Activated effector memory CD4-positive, alpha-beta T cell treated with anti-CD3 and anti-CD28 coated beads, Interleukin-2, amount 50 U/mL, for 16 hours (primary cell): Measurements from ENCODE around the gene SPDYE18.
"Not testable (repeated sequence)": the region's sequence is repeated elsewhere in the genome, so short reads cannot be mapped to it uniquely, and the experiment has no call there.

ENCODE experiments used
- DNase-seq: peaks from one replicate; pipeline ENCODE4 v3.0.0-alpha.2; 2020

SPDYE18 gene, protein sequence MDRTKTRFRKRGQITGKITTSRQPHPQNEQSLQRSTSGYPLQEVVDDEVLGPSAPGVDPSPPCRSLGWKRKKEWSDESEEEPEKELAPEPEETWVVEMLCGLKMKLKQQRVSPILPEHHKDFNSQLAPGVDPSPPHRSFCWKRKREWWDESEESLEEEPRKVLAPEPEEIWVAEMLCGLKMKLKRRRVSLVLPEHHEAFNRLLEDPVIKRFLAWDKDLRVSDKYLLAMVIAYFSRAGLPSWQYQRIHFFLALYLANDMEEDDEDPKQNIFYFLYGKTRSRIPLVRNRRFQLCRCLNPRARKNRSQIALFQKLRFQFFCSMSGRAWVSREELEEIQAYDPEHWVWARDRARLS

DNA sequence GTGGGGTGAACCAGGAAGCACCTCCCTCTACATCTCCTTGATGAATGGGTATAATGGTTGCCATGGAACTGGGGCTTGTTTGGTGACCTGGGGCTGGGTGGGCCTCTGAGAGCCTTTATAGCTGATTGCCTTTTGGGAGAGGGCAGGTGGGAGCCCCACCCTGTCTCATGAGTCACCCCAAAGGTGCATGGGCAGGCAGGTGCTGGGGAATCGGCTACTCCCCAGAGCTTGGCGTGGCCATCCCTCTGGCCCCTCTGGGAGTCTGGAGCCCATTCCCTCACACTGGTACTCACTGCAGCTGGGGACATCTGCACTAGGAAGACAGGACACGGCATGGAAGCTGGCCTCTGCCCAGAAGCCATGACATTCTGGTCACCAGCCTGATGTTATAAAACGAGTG lies at the start of gene SPDYE18:
Gene SPDYE18 (minus strand): TSS at position 2 of the 400 bp plus-strand sequence. CDS start 2,046 bp downstream, outside the sequence.
- DNase-seq: not testable (repeated sequence)

DNA sequence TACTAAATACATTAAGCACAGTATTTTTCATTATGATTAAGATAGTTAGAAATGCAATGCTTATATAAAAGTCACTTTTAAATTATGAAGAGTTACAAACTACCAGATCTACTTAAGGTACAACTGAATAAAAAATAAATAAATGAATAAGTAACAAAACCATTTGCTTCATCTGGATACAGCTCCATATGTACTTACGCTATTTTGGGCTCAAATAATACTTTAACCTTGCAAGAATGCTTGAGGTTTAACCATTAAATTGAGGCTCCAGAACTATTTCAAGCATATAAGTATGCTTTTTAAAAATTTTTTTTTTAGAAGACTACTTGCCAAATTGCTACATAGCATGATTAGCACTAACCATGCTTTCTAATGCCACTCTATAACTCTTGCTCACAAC lies 46.0 kb upstream of the SPDYE18 start:
- DNase-seq: not testable (repeated sequence)

DNA sequence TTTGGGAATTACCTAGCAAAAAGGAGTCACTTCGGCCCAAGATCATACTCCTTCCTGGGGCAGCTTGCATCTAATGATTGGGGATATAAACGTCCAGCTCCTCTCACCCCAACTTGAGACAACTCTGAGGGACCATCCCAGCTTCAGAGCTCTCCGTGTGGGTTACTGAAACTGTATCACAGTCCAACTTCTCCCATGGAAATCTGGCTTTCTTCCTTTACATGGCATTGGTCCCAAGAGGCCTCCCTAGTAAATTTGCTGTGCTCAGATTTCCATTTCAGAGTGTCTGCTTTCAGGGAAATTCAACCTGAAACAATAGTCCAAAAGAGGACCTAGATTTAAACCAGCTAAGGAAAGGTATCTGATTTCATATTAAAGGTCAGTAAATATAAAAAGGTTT lies 45.3 kb upstream of the SPDYE18 start:
- DNase-seq: not testable (repeated sequence)

DNA sequence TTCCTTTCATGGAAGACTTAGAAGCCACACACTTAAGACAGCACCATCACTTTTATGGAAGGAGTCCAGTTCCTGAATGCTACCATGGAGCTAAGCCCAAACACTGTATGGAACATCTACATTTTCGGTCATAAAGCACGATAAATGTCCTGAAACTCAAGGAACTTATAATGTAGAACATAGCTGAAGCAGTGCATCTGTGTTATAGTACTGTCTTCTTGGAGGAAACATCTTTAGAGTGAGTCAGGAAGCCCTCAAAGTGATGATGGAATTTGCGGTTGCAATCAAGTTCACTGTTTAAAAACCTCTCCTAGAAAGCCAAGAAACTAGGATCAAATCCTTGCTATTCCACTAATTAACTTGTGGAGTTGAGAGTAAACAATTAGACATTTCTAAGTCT lies 43.5 kb upstream of the SPDYE18 start:
- DNase-seq: not testable (repeated sequence)

DNA sequence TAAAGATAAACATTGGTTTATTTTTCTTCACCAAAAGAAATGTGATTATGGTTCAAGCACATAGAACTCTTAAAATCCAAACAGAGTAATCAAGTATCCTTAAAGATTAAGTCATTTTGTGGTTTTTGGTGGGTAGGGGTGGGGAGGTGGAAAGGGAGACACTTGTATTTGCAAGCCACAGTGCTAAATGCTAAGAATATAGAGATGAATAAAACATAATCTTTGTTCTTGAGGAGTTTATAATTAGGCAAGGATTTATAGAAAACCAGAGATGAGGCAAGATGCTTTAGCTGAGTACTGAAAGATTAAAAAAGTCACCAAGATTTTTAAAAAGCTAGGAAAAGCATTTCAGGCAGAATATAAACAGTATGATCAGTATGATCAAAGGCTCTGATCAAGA lies 40.3 kb upstream of the SPDYE18 start:
- not testable (repeated sequence) for DNase-seq

DNA sequence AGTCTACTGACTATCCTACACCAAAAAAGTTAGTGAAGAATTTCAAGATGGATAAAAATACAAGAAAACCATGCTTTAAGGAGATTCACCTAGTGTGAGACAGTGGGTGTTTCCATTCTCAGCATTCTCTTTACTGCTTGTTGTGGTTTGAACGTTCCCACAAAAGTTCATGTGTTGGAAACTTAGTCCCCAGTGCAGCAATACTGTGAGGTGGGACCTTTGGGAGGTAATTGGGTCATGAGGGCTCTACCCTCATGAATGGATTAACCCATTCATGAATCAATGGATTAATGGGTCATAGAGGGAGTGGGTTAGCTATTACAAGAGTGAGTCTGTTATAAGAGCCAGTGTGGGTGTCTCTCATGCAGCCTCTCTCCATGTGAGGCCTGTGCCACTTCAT lies 38.8 kb upstream of the SPDYE18 start:
- not testable (repeated sequence) for DNase-seq

DNA sequence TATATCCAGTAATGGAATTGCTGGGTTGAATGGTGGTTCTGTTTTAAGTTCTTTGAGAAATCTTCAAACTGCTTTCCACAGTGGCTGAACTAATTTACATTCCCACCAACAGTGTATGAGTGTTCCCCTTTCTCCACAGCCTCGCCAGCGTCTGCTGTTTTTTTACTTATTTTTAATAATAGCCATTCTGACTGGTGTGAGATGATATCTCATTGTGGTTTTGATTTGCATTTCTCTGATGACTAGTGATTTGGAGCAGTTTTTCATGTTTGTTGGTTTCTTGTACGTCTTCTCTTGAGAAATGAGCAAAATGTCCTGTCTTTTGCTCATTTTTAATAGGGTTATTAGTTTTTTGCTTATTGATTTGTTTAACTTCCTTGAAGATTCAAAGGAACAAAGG lies 38.1 kb upstream of the SPDYE18 start:
- DNase-seq: not testable (repeated sequence)

DNA sequence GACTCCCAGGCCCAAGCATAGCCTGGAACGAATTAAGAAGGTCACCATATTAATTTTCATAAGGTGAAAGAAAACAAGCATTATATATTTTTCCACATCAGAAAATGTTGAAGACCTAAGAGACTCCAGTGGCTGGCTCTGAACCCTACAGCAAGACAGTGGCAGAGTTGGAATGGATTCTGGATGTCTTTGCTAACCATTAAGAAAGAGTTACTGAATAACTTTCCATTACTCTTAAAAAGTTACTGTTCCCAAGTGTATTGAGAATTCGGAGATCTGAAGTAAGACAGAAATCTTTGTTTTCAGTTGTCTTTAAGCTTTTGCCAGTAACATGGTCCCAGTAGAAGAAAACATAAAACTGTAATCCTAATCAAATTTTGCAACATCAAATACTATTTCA lies 29.9 kb upstream of the SPDYE18 start:
- not testable (repeated sequence) for DNase-seq

DNA sequence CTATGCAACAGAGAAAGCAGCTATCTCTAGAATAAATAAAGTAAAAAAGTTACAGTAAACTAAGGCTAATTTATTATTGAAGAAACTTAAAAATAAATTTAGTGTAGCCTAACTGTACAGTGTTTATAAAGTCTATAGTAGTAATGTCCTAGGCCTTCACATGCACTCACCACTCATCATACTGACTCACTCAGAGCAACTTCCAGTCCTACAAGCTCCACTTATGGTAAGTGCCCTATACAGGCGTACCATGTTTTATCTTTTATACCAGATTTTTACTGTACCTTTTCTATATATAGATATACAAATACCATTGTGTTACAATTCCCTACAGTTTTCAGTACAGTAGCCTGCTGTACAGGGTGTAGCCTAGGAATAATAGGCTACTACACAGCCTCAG lies 19.8 kb upstream of the SPDYE18 start:
- not testable (repeated sequence) for DNase-seq

DNA sequence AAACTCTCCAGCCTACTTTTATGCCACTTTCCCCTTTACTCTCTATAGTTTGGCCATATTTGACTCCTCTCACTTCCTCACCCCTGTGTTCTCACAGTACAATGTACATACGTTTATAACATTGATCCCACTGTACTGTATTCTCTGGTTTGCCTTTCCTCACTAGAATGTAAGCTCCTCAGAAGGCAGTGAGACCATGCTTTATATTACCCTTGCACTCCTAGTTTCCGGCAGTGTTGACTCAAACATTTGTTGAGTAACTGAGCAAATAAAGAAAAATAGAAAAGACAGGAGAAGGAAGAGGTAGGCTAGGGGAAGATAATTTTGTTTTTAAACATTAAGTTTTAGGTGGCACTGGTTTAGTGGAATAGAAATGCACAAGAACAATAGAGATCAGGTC lies 17.9 kb upstream of the SPDYE18 start:
- not testable (repeated sequence) for DNase-seq

DNA sequence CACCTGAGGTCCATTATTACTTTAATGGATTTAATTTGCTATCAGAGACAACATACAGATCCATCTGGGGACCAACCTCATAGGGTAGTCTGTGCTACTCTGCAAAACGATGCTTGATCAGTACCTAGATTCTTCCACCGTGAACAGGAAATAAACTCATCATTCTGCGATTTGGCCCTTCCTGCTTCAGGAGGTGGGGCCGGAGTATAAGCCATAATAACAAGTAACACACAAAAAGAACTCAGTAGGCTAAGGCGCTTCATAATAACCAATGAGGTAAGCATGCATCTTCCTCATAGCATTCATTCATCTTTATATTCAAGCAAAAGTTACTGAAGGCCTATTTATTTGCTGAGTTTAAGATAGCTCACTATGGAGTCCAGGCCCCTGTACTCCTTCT lies 17.3 kb upstream of the SPDYE18 start:
- DNase-seq: not testable (repeated sequence)

DNA sequence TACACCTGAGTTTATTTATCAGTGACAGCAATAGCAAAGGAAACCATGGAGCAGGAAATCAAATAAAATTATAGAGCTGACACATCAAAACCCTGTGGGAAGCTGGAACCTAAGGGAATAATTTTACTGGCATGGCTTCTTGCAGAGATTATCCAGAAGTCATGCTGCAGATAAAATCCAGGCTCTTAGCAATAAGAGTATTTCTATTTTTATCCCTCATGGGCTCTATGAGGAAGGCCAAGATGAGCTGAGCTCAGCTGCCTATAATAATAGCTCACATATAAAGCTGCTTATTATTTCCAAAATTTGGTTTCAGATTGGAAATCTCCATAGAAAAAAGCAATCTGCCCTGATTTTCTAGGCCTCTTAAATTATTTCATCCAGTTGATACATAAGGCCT lies 16.8 kb upstream of the SPDYE18 start:
- not testable (repeated sequence) for DNase-seq

DNA sequence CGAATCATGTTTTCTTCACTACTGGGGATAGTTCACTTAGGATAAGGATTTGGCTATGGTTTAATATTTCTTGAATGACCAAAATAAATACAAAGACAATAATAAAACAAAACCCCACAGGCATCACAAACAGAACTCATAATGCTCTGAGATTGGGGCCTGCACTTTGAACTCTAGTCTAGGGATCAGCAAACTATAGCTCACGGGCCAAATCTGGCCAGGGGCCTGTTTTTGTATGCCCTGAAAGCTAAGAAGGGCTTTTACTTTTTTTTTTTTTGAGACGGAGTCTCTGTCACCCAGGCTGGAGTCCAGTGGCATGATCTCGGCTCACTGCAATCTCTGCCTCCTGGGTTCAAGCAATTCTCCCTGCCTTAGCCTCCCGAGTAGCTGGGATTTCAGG lies 14.7 kb upstream of the SPDYE18 start:
- not testable (repeated sequence) for DNase-seq

DNA sequence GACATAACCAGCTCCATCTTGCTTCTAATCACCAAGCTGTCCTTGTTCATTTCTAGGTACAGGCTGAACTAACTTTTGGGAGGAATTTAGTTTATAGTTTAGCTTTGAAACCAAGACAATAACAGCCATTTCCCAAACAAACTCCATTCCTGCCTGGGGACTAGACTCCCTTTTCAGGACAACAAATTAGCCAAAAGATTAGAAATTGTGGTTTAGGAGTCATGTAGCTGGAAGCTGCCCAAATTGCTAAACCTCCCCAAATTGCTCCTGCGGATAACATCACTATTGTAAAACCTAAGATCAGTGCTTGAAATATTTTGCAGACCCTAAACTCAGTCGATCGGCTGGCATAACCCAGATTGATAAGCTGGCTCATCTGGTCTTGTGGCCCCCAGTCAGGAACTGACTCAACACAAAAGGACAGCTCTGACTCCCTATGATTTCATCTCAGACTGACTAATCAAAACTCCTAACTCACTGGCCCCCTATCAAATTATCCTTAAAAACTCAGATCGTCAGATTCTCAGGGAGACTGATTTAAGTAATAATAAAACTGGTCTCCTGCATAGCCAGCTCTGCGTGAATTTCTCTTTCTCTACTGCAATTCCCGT lies 12.5 kb upstream of the SPDYE18 start:
- DNase-seq: not testable (repeated sequence)

DNA sequence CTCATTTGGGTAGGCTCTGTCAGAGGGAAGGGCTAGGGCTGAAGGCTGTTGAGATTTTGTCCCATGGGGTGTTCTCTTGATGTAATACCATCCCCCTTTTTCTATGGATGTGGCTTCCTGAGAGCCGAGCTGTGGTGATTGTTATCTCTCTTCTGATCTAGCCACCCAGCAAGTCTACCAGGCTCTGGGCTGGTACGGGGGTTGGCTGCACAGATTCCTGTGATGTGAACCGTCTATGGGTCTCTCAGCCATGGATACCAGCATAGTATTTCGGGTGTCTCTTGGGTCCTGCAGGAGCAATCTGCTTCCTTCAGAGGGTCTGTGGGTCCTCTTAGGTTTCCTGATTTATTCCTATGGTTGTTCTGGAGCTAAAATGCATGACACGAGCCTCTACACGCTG lies 8.8 kb upstream of the SPDYE18 start:
- not testable (repeated sequence) for DNase-seq

DNA sequence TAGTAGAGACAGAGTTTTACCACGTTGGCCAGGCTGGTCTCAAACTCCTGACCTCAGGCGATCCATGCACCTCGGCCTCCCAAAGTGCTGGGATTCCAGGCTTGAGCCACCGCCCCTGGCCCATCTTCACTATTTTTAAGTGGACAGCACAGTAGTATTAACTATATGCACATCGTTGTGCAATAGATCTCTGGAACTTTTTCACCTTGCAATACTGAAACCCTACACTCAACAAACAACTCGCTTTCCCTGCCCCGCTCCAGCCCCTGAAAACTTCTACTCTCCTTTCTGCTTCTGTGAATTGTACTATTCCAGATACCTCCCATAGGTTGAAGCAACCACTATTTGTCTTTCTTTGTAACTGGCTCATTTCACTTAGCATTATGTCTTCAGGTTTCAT lies 3.5 kb upstream of the SPDYE18 start:
- DNase-seq: not testable (repeated sequence)

DNA sequence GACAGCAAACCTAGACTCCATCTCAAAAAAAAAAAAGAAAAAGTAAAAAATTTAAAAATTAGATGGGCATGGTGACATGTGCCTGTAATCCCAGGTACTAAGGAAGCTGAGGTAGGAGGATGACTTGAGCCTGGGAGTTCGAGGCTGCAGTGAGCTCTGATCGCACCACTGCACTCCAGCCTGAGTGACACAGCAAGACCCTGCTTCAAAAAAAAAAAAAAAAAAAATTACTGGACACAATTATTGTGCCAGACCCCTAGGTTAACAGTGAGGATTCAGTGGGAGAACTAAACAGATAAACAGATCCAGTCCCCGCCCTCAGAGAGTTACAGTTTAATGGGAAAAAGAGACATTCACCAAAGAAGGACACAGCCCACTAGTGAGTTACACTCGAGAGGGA lies 1.4 kb upstream of the SPDYE18 start:
- not testable (repeated sequence) for DNase-seq

DNA sequence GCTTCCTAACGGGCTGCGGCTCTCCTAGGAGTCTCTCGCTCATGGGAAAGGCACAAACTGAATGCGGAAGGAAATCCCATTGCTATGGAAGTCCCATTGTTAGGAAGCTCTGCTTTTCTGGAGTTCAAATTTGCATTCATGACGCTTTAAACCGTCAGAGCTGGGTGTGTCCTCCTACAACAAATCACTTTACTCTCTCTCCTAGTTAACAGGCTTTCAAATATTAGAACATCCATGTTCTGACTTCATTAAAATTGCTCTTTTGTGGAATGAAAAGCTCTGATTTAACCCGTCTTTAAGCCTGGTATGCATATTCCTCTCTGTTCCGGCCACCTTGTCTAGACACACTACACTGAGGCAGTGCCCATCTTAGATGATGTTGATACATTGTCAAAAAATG lies 30.1 kb downstream of the SPDYE18 start, which contains the start of gene SPDYE17:
Gene SPDYE17 (minus strand): TSS at position 101 of the 400 bp plus-strand sequence. CDS start 1,791 bp downstream, outside the sequence.
- DNase-seq: not testable (repeated sequence)

DNA sequence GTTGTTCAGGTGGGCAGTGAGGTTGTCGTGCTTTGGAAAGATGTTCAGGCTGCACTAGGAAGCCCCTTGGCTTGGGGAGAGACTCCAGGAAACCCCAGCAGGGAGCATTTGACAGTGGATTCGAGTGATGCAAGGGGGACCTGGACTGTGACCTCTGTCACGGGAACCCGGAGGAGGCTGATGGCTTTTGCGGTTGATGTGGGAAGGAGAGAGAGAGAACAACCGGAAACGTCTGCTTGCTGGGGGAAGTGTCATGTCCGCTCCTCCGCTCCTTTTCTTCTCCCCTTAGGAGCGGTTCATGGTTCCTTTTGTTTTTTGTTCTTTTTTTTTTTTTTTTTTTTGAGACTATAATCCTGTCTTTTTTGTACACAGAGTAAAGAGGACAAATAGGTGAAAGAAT lies 36.0 kb downstream of the SPDYE18 start:
- peak; percentile 46 for DNase-seq

DNA sequence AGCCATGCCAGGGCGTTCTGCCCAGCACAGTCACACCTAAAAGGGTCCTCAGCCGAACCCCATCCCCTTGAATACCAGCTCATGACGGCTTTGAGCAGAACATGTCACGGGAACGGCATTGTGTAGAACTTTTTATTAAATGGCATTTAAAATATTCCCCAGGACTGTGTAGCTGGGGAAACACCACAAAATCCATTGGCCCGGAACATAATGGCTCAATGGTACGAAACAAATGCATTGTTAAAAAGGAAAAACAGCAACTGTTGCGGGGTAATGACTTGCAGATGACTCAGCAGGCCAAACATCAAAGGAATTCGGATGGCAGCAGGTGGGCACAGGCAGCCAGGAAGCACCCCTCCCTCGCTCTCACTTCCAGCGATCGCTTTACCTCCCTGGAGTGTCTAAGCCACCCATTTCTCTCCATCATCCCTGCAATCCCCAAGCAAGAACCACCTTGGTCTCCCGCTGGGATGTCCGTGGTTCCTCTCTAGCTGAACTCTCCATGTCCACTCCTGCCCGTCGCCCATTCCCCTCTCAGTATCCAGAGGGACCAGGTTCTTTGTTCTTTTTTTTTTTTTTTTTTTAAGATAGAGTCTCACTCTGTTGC lies 52.2 kb downstream of the SPDYE18 start:
- DNase-seq: not testable (repeated sequence)

DNA sequence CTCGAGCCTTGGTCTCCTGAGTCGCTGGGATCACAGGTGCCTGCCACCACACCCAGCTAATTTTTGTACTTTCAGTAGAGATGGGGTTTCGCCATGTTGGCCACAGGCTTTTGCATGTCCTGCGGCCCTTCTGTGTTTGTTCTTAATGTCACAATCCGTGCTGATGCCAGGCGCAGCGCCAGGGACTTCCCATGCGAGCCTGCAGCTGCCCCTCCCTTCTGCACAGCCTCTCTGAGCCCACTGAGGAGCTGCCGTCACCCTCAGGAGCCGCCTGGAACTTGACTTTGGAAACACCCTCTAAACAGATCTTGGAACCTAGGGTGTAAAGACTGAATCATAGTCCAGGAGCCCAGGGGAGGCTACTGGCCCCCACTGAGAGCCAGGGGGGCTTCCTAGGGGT lies 54.4 kb downstream of the SPDYE18 start:
- not testable (repeated sequence) for DNase-seq

DNA sequence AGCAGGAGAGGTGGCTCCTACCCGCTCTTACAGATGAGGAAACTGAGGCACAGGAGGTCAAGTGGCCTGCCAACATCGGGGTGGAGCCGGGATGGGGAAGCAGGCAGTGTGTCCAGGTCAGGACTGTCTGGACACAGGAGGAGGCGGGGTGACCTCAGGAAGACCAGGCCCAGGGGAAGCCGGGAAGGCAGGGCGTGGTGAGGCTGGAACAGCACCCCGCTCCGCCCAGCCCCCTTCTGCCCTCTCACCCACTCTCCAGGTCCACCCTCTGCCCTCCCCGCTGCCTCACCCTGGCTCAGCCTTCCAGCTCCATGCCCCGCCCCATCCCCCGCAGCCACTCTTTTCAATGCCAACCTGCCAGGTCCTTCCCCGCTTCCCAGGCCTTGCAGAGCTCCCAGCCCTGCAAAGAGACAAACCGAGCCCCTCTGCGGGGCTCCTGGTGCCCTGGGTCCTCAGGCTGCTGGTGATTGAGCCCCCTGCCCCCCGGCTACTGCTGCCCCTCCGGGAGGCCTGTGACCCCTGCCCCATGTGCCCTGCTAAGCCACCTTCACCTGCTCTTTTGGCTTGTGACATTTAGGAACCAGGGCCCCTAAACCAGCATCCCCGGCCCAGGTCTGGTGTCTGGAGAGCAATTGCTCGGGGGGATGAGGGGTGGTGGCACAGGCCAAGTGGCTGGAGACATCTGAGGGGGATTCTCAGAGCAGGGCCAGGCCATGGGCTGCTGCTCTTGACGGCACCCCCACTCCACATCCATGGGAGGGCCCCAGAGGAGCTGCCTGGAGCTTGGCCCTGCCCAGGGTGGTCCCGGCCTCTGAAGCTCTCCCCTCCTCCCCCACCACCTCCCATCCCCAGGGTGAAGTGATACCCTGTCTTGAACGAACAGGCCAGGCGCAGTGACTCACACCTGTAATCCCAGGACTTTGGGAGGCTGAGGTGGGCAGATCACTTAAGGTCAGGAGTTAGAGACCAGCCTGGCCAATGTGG lies 55.9 kb downstream of the SPDYE18 start:
- not testable (repeated sequence) for DNase-seq
